ENCODE measurements around the gene MTRF1L. TPM values are rescaled to one million over a fixed set of nuclear protein-coding genes. Genes with fewer than 3 reads are reported as not detected.

Gene MTRF1L
- total and polyA plus RNA-seq, 5 donors from 2014 or later, result 7.6 to 17.2 (median 10.5) TPM

GRCh38 chr6:153024709-153025017 is 22.2 kb upstream of the MTRF1L start:
- Histone ChIP-seq H3K4me1 (ENCODE audit: control insufficient read depth, insufficient read depth, low read length, poor library complexity, severe bottlenecking) (no peaks in the 10 kb centered on the region), H3K27ac (ENCODE audit: insufficient read depth, low read length, poor library complexity, severe bottlenecking) (no peak overlapping the region), H3K27me3 (ENCODE audit: control insufficient read depth, insufficient read depth, low read length) (peaks cover 14% of the 10 kb centered on the region), H3K4me3 (ENCODE audit: low read depth, low read length) (no peak overlapping the region), H3K9me3 (ENCODE audit: control insufficient read depth in 2 of 2, low read length in 2 of 2) (no peaks in the 10 kb centered on the region), H3K36me3 (ENCODE audit: control insufficient read depth, insufficient read depth, low read length) (no peaks in the 10 kb centered on the region)
- no peaks in the 10 kb centered on the region for H3K9me3 Mint-ChIP-seq
- peaks cover 0 to 4% (median 0%) of the 10 kb centered on the region in 4 donors for H3K4me1 Mint-ChIP-seq
- H3K27ac Mint-ChIP-seq, result no peak overlapping the region
- DNase-seq, result no peak
- H3K36me3 Mint-ChIP-seq, result no peaks in the 10 kb centered on the region
- no peak for ATAC-seq (ENCODE audit: low read depth in 2 of 2)
- no peak overlapping the region for H3K4me3 Mint-ChIP-seq
- peaks cover 17% of the 10 kb centered on the region for H3K27me3 Mint-ChIP-seq

- peak; percentile 66 to 89 for ATAC-seq (ENCODE audit: low read depth in 2 of 2)
- H3K36me3 ChIP-seq (ENCODE audit: control insufficient read depth, insufficient read depth, low read length), result no peaks in the 10 kb centered on the region
- no peak overlapping the region for H3K4me3 Mint-ChIP-seq
- H3K27ac Mint-ChIP-seq, result no peak overlapping the region
- H3K9me3 ChIP-seq (ENCODE audit: control insufficient read depth in 2 of 2, low read length in 2 of 2), result no peaks in the 10 kb centered on the region
- no peak overlapping the region for H3K4me3 ChIP-seq (ENCODE audit: low read depth, low read length)
- peaks cover 17% of the 10 kb centered on the region for H3K27me3 Mint-ChIP-seq
- peaks cover 0 to 4% (median 0%) of the 10 kb centered on the region in 4 donors for H3K4me1 Mint-ChIP-seq
- no peaks in the 10 kb centered on the region for H3K36me3 Mint-ChIP-seq
- peak; percentile 20 to 76 (median 62) for DNase-seq
- peaks cover 14% of the 10 kb centered on the region for H3K27me3 ChIP-seq (ENCODE audit: control insufficient read depth, insufficient read depth, low read length)
- no peaks in the 10 kb centered on the region for H3K9me3 Mint-ChIP-seq
- no peak overlapping the region for H3K27ac ChIP-seq (ENCODE audit: insufficient read depth, low read length, poor library complexity, severe bottlenecking)
- no peaks in the 10 kb centered on the region for H3K4me1 ChIP-seq (ENCODE audit: control insufficient read depth, insufficient read depth, low read length, poor library complexity, severe bottlenecking)
These were observed 21.6 kb upstream of the MTRF1L start for GRCh38 chr6:153023977-153024708.

GRCh38 chr6:153018355-153018754 is 15.8 kb upstream of the MTRF1L start:
- no peak for DNase-seq
- no peaks in the 10 kb centered on the region for H3K36me3 ChIP-seq (ENCODE audit: control insufficient read depth, insufficient read depth, low read length)
- no peak overlapping the region for H3K27ac Mint-ChIP-seq
- H3K27ac ChIP-seq (ENCODE audit: insufficient read depth, low read length, poor library complexity, severe bottlenecking), result no peak overlapping the region
- H3K9me3 ChIP-seq (ENCODE audit: control insufficient read depth in 2 of 2, low read length in 2 of 2), result no peaks in the 10 kb centered on the region
- H3K36me3 Mint-ChIP-seq, result no peaks in the 10 kb centered on the region
- H3K27me3 Mint-ChIP-seq, result peaks cover 20% of the 10 kb centered on the region
- no peaks in the 10 kb centered on the region for H3K4me1 Mint-ChIP-seq
- H3K4me1 ChIP-seq (ENCODE audit: control insufficient read depth, insufficient read depth, low read length, poor library complexity, severe bottlenecking), result no peaks in the 10 kb centered on the region
- no peak for ATAC-seq (ENCODE audit: low read depth in 2 of 2)
- no peak overlapping the region for H3K4me3 Mint-ChIP-seq
- H3K9me3 Mint-ChIP-seq, result peaks cover 0 to 1% (median 0%) of the 10 kb centered on the region in 7 donors
- peaks cover 5% of the 10 kb centered on the region for H3K27me3 ChIP-seq (ENCODE audit: control insufficient read depth, insufficient read depth, low read length)
- H3K4me3 ChIP-seq (ENCODE audit: low read depth, low read length), result no peak overlapping the region

- DNase-seq (no peak), ATAC-seq (ENCODE audit: low read depth in 2 of 2) (no peak)
- Histone ChIP-seq H3K9me3 (ENCODE audit: control insufficient read depth in 2 of 2, low read length in 2 of 2) (no peaks in the 10 kb centered on the region), H3K27ac (ENCODE audit: insufficient read depth, low read length, poor library complexity, severe bottlenecking) (no peak overlapping the region), H3K36me3 (ENCODE audit: control insufficient read depth, insufficient read depth, low read length) (no peaks in the 10 kb centered on the region), H3K27me3 (ENCODE audit: control insufficient read depth, insufficient read depth, low read length) (peaks cover 5% of the 10 kb centered on the region), H3K4me1 (ENCODE audit: control insufficient read depth, insufficient read depth, low read length, poor library complexity, severe bottlenecking) (no peaks in the 10 kb centered on the region), H3K4me3 (ENCODE audit: low read depth, low read length) (no peak overlapping the region)
- H3K27me3 Mint-ChIP-seq, result peaks cover 20% of the 10 kb centered on the region
- peak overlapping the region in 1 of 3 donors; percentile 38 for H3K27ac Mint-ChIP-seq
- H3K36me3 Mint-ChIP-seq, result no peaks in the 10 kb centered on the region
- H3K4me1 Mint-ChIP-seq, result no peaks in the 10 kb centered on the region
- peaks cover 0 to 1% (median 0%) of the 10 kb centered on the region in 7 donors for H3K9me3 Mint-ChIP-seq
- no peak overlapping the region for H3K4me3 Mint-ChIP-seq
These were observed 14.3 kb upstream of the MTRF1L start for GRCh38 chr6:153016846-153017245.

- peaks cover 28% of the 10 kb centered on the region for H3K27me3 Mint-ChIP-seq
- H3K36me3 ChIP-seq (ENCODE audit: control insufficient read depth, insufficient read depth, low read length), result no peaks in the 10 kb centered on the region
- peaks cover 0 to 1% (median 0%) of the 10 kb centered on the region in 7 donors for H3K9me3 Mint-ChIP-seq
- H3K4me3 Mint-ChIP-seq, result no peak overlapping the region
- no peak overlapping the region for H3K27ac ChIP-seq (ENCODE audit: insufficient read depth, low read length, poor library complexity, severe bottlenecking)
- H3K4me1 Mint-ChIP-seq, result no peaks in the 10 kb centered on the region
- no peak overlapping the region for H3K4me3 ChIP-seq (ENCODE audit: low read depth, low read length)
- DNase-seq (no peak), ATAC-seq (ENCODE audit: low read depth in 2 of 2) (no peak)
- no peaks in the 10 kb centered on the region for H3K9me3 ChIP-seq (ENCODE audit: control insufficient read depth in 2 of 2, low read length in 2 of 2)
- H3K4me1 ChIP-seq (ENCODE audit: control insufficient read depth, insufficient read depth, low read length, poor library complexity, severe bottlenecking), result no peaks in the 10 kb centered on the region
- H3K27ac Mint-ChIP-seq, result no peak overlapping the region
- H3K27me3 ChIP-seq (ENCODE audit: control insufficient read depth, insufficient read depth, low read length), result peaks cover 2% of the 10 kb centered on the region
- no peaks in the 10 kb centered on the region for H3K36me3 Mint-ChIP-seq
These were observed 12.7 kb upstream of the MTRF1L start for GRCh38 chr6:153015094-153015640.

- Histone ChIP-seq H3K27me3 (ENCODE audit: control insufficient read depth, insufficient read depth, low read length) (no peaks in the 10 kb centered on the region), H3K27ac (ENCODE audit: insufficient read depth, low read length, poor library complexity, severe bottlenecking) (no peak overlapping the region), H3K36me3 (ENCODE audit: control insufficient read depth, insufficient read depth, low read length) (no peaks in the 10 kb centered on the region), H3K9me3 (ENCODE audit: control insufficient read depth in 2 of 2, low read length in 2 of 2) (no peaks in the 10 kb centered on the region), H3K4me1 (ENCODE audit: control insufficient read depth, insufficient read depth, low read length, poor library complexity, severe bottlenecking) (no peaks in the 10 kb centered on the region), H3K4me3 (ENCODE audit: low read depth, low read length) (no peak overlapping the region)
- peaks cover 28% of the 10 kb centered on the region for H3K27me3 Mint-ChIP-seq
- H3K4me1 Mint-ChIP-seq, result no peaks in the 10 kb centered on the region
- peaks cover 0 to under 1% (median 0%) of the 10 kb centered on the region in 7 donors for H3K9me3 Mint-ChIP-seq
- H3K36me3 Mint-ChIP-seq, result no peaks in the 10 kb centered on the region
- no peak for ATAC-seq (ENCODE audit: low read depth in 2 of 2)
- H3K4me3 Mint-ChIP-seq, result no peak overlapping the region
- no peak for DNase-seq
- no peak overlapping the region for H3K27ac Mint-ChIP-seq
These were observed 10.9 kb upstream of the MTRF1L start for GRCh38 chr6:153013438-153013837.

GRCh38 chr6:153012856-153013255 is 10.3 kb upstream of the MTRF1L start:
- H3K27ac Mint-ChIP-seq, result peak overlapping the region in 1 of 3 donors; percentile 76
- H3K9me3 Mint-ChIP-seq, result no peaks in the 10 kb centered on the region
- no peaks in the 10 kb centered on the region for H3K4me1 Mint-ChIP-seq
- Histone ChIP-seq H3K9me3 (ENCODE audit: control insufficient read depth in 2 of 2, low read length in 2 of 2) (no peaks in the 10 kb centered on the region), H3K4me3 (ENCODE audit: low read depth, low read length) (no peak overlapping the region), H3K27ac (ENCODE audit: insufficient read depth, low read length, poor library complexity, severe bottlenecking) (no peak overlapping the region), H3K27me3 (ENCODE audit: control insufficient read depth, insufficient read depth, low read length) (no peaks in the 10 kb centered on the region), H3K36me3 (ENCODE audit: control insufficient read depth, insufficient read depth, low read length) (no peaks in the 10 kb centered on the region), H3K4me1 (ENCODE audit: control insufficient read depth, insufficient read depth, low read length, poor library complexity, severe bottlenecking) (no peaks in the 10 kb centered on the region)
- no peak overlapping the region for H3K4me3 Mint-ChIP-seq
- H3K36me3 Mint-ChIP-seq, result no peaks in the 10 kb centered on the region
- no peak for DNase-seq
- no peak for ATAC-seq (ENCODE audit: low read depth in 2 of 2)
- H3K27me3 Mint-ChIP-seq, result peaks cover 24% of the 10 kb centered on the region

- ATAC-seq (ENCODE audit: low read depth in 2 of 2), result peak; percentile 3 to 11
- no peaks in the 10 kb centered on the region for H3K27me3 ChIP-seq (ENCODE audit: control insufficient read depth, insufficient read depth, low read length)
- peaks cover 5% of the 10 kb centered on the region for H3K36me3 Mint-ChIP-seq
- no peaks in the 10 kb centered on the region for H3K9me3 Mint-ChIP-seq
- peaks cover 24 to 55% (median 44%) of the 10 kb centered on the region in 4 donors for H3K4me1 Mint-ChIP-seq
- H3K4me1 ChIP-seq (ENCODE audit: control insufficient read depth, insufficient read depth, low read length, poor library complexity, severe bottlenecking), result peaks cover 36% of the 10 kb centered on the region
- peak overlapping the region; percentile 96 to 98 (median 98) for H3K4me3 Mint-ChIP-seq
- peak overlapping the region; percentile 98 for H3K4me3 ChIP-seq (ENCODE audit: low read depth, low read length)
- H3K36me3 ChIP-seq (ENCODE audit: control insufficient read depth, insufficient read depth, low read length), result no peaks in the 10 kb centered on the region
- no peaks in the 10 kb centered on the region for H3K27me3 Mint-ChIP-seq
- peak overlapping the region; percentile 96 to 97 (median 97) for H3K27ac Mint-ChIP-seq
- DNase-seq, result no peak
- H3K27ac ChIP-seq (ENCODE audit: insufficient read depth, low read length, poor library complexity, severe bottlenecking), result peak overlapping the region; percentile 81
- no peaks in the 10 kb centered on the region for H3K9me3 ChIP-seq (ENCODE audit: control insufficient read depth in 2 of 2, low read length in 2 of 2)
These were observed 819 bp upstream of the MTRF1L start for GRCh38 chr6:153003366-153003690.
